HG02840 (cell line): ENCODE measurements around the gene MTFMT.
"Not testable (repeated sequence)": the region's sequence is repeated elsewhere in the genome, so short reads cannot be mapped to it uniquely, and the experiment has no call there.

Experiments used
- ATAC-seq: cut with Tn5 transposase; IDR thresholded peaks from one replicate; pipeline ENCODE4 v1.9.1; 2021; ENCODE audit warnings: mild to moderate bottlenecking, moderate library complexity, moderate number of reproducible peaks; ENCODE audit not compliant: unreplicated experiment, low FRiP score

Gene MTFMT

GRCh38 chr15:65040461-65040860, 11.0 kb upstream of the MTFMT start:
- no peak for ATAC-seq

- no peak for ATAC-seq
Measured at GRCh38 chr15:65038836-65039235, 9.4 kb upstream of the MTFMT start.

GRCh38 chr15:65038428-65038827, 9.0 kb upstream of the MTFMT start:
- ATAC-seq, result no peak

- ATAC-seq, result no peak
Measured at GRCh38 chr15:65037309-65037708, 7.9 kb upstream of the MTFMT start.

GRCh38 chr15:65034719-65035118, 5.3 kb upstream of the MTFMT start:
- ATAC-seq, result no peak

GRCh38 chr15:65033659-65034269, 4.3 kb upstream of the MTFMT start:
- no peak for ATAC-seq

GRCh38 chr15:65032801-65033537, 3.5 kb upstream of the MTFMT start:
- no peak for ATAC-seq

- no peak for ATAC-seq
Measured at GRCh38 chr15:65029736-65030208, 333 bp upstream of the MTFMT start.

GRCh38 chr15:65028338-65028737, 1.1 kb downstream of the MTFMT start:
- ATAC-seq, result no peak

- no peak for ATAC-seq
Measured at GRCh38 chr15:65027593-65027992, 1.8 kb downstream of the MTFMT start.

GRCh38 chr15:65026756-65027155, 2.7 kb downstream of the MTFMT start:
- ATAC-seq, result no peak

GRCh38 chr15:65021488-65021887, 8.0 kb downstream of the MTFMT start:
- no peak for ATAC-seq

GRCh38 chr15:65020419-65020818, 9.0 kb downstream of the MTFMT start:
- ATAC-seq, result no peak

- not testable (repeated sequence) for ATAC-seq
Measured at GRCh38 chr15:65011198-65011597, 18.2 kb downstream of the MTFMT start.

- ATAC-seq, result no peak
Measured at GRCh38 chr15:65008983-65009382, 20.5 kb downstream of the MTFMT start.

GRCh38 chr15:65006876-65007275, 22.6 kb downstream of the MTFMT start:
- ATAC-seq, result no peak

- no peak for ATAC-seq
Measured at GRCh38 chr15:65004993-65005392, 24.4 kb downstream of the MTFMT start.

GRCh38 chr15:64997745-64998375, 31.6 kb downstream of the MTFMT start:
- no peak for ATAC-seq

GRCh38 chr15:64997066-64997465, 32.4 kb downstream of the MTFMT start:
- no peak for ATAC-seq

GRCh38 chr15:64993290-64993689, 36.1 kb downstream of the MTFMT start:
- no peak for ATAC-seq

- ATAC-seq, result no peak
Measured at GRCh38 chr15:64991536-64992135, 37.8 kb downstream of the MTFMT start.
